ENCODE data around the gene SPATS1.

SPATS1 gene, protein sequence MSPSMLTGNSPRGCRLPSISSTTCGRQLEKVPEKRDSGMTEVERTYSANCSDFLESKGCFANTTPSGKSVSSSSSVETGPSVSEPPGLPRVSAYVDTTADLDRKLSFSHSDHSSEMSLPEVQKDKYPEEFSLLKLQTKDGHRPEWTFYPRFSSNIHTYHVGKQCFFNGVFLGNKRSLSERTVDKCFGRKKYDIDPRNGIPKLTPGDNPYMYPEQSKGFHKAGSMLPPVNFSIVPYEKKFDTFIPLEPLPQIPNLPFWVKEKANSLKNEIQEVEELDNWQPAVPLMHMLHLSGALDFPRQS

DNA sequence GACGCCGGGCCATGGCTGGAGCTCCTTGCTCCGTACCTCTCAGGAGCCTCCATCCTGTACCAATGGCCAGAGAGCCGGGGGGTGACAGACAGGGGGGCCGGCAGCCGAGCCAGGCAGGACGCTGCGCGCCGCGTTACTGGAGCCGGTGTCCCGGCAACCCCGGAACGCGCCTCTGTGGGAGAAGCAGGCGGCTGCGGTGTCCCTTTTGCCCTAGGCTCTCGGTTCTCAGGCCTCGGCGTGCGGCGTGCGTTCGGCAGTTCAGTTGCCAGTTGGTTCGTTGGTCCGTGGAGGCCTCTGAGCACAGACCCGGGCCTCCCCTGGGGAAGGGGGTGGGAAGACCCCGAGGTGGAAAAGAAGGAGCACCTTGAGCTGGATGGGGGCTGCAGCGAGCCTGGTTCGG, at the start of gene SPATS1:
SPATS1 (plus strand) TSS at position 162 of the 400 bp plus-strand sequence. CDS start 446 bp downstream, outside the sequence.
- no peak for FAIRE-seq
- no peak for DNase-seq (ENCODE audit: low spot score)

DNA sequence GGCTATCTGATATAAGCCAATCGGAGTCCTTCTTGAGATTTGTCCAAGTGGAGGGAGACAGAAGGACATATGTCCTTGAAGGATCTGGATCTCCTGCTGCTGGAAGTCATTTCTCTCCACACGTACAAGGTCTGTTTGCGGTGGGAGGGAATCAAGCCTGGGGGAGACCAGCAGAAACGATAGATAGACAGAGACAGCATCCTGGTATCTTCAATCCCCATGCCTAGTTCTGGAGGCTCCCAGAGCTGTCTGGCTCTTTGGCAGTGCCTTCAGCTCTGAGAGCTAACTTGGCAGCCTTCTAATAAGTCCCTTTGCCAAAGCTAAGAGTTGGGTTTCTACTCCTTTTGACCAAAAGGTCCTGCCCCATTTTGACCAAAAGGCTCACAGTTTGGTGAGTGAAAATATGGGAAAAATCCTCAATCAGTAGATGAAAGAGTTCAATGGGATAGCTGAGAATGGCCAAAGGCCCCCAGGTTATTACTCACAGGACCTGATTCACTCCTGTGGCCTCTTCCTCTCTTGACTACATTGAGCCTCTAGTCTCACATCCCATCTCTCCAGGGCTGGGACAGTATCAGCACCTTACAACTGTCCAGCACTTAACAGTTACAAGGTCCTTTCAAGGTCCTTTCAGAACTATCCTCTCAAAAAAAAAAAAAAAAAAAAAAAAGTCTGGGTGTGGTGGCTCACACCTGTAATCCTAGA, 49.6 kb upstream of the SPATS1 start:
- DNase-seq (ENCODE audit: low spot score), result no peak
- no peak for FAIRE-seq

DNA sequence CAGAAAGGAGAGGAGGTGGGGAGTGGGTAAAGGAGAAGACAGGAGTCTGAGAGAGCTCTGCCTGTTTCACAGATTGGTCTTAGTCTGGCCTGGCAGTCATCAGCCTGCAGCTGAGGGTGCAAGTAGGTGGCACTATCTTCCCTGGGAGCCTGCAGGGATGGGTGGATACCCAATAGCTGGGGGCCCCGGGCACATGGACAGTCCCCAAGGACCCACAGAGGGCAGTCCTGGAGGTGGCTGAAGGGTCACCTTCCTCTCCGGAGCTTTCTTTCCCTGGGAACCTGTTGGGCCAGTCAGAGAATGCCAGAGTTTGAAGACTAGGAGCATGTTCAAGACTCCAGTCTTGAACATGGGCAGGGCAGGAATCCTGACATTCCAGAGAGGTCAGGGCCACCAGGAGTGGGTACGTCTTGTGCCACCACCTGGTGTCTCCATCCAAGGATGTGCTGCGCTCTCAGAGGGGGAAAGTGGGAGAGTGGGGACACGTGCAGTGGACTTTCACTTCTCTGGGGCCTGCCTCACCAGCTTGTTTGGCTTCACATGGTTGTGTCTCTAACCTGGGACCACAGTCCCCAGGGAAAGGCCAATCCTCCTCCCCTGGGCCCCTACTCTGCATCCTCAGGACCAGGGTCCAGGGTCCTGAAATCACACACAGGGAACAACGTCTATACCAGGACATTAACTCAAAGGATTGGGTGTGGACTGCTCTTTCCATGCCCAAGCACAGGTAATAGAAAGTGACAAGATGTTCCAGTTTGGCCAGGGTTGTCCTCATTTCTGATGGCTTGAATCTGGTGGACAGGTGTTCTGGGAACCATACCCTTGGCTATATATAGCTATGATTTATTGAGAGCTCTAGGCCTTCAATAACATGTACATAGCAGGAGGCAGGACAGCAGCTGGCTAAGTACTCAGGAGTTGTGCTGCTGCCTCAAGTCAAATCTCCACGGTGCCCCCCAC, 47.3 kb upstream of the SPATS1 start:
- no peak for DNase-seq (ENCODE audit: low spot score)
- no peak for FAIRE-seq

GRCh38 chr6:44297063-44298038, 45.1 kb upstream of the SPATS1 start:
- DNase-seq (ENCODE audit: low spot score) (no peak), FAIRE-seq (no peak)

GRCh38 chr6:44298055-44298803, 44.2 kb upstream of the SPATS1 start:
- DNase-seq (ENCODE audit: low spot score) (no peak), FAIRE-seq (no peak)

- FAIRE-seq, result no peak
These were observed 43.6 kb upstream of the SPATS1 start for GRCh38 chr6:44298864-44299263.

GRCh38 chr6:44300292-44300823, 42.1 kb upstream of the SPATS1 start:
- FAIRE-seq (no peak), DNase-seq (ENCODE audit: low spot score) (no peak)

More at GRCh38 chr6:44298864-44299263, 43.6 kb upstream of the SPATS1 start:
- DNase-seq (ENCODE audit: low spot score), result no peak

DNA sequence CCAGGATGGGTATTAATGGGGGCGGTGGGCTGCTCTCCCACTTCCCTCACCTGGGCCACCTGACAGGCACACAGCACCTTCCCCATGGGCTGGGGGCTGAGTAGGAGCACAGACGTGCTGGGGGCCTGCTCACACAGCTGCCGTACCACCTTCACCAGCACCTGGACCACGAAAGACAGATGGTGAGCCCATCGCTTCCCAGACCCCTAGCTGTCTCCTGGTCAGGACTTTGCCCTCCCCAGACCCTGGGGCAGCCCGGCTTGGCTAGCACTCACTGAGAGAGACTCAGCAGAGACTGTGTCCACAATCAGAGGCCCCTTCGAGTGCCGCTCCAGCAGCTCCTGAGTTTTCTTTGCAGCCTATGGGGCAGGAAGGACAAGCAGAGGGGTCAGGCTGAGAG, 41.3 kb upstream of the SPATS1 start:
- FAIRE-seq (no peak), DNase-seq (ENCODE audit: low spot score) (no peak)

GRCh38 chr6:44301782-44302564, 40.5 kb upstream of the SPATS1 start:
- FAIRE-seq, result no peak
- DNase-seq (ENCODE audit: low spot score), result no peak

GRCh38 chr6:44302856-44303255, 39.6 kb upstream of the SPATS1 start:
- no peak for DNase-seq (ENCODE audit: low spot score)
- FAIRE-seq, result no peak

DNA sequence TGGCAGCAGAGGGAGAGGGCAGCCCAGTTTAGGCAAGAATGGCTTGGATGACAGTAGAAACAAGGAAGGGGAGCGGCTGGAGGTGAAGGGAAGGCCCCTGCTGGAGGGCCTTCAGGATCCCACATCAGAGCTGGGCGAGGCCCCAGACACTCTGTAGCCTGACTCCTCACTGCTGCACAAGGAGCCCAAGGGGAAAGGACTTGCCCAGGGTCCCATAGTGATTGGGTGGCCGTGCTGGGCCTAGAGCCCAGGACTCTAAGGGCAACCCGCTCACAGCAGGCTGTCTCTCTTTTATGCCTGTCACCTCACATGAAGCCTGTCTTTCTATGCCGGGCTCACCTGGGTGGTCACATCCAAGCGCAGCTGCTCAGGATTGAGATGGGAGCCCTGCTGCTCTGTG, 38.6 kb upstream of the SPATS1 start:
- DNase-seq (ENCODE audit: low spot score) (no peak), FAIRE-seq (no peak)

GRCh38 chr6:44304282-44305199, 37.9 kb upstream of the SPATS1 start:
- DNase-seq (ENCODE audit: low spot score) (no peak), FAIRE-seq (no peak)

DNA sequence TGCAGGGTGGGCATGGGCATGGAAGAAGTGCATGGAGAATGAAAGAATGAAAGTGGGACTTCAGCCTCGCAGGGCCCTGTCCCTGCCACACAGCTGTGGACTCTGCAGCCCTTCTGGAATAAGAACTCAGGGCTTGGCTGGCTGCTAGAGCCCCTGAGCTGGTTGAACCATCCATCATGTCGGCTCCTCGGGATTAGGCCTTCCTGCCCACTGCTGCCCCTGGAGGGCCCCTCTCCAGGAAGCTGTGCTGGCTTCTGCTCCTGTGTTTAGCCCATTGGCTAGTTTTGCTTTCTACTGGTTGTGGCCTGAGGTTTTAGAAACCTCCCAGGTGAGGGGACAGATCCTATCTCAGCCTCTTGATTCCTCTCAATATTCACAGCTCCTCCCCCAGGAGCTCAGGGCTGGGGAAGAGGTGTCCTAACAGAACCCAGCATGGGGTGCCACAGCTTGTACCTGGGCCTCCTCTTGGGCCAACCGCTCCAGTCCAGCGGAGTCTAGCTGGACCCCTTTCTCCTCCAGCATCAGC, 37.2 kb upstream of the SPATS1 start:
- no peak for DNase-seq (ENCODE audit: low spot score)
- no peak for FAIRE-seq

GRCh38 chr6:44306710-44307109, 35.7 kb upstream of the SPATS1 start:
- FAIRE-seq, result no peak
- no peak for DNase-seq (ENCODE audit: low spot score)

DNA sequence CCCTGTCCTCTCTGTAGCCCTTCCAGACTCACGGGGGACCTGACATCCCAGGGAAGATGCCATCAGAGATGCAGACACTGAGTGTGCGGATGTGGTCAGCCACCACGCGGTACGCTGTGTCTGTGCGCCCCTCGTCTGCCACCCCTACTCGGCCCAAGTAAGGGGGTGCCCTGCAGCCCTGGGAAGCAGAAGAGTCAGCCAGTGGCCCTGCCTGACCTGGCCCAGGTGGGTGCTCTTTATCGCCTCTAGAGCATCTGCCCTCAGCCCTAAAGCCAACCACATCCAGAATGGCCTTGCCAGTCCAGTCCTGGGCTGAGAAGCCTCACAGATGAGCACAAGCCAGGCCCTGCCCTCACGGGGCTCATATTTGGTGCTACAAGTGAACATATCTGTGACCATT, 35.2 kb upstream of the SPATS1 start:
- no peak for FAIRE-seq
- DNase-seq (ENCODE audit: low spot score), result no peak

GRCh38 chr6:44309092-44309491, 33.4 kb upstream of the SPATS1 start:
- no peak for FAIRE-seq
- DNase-seq (ENCODE audit: low spot score), result peak; percentile 11

- DNase-seq (ENCODE audit: low spot score) (no peak), FAIRE-seq (no peak)
These were observed 32.8 kb upstream of the SPATS1 start for GRCh38 chr6:44309631-44310030.

- no peak for FAIRE-seq
- DNase-seq (ENCODE audit: low spot score), result no peak
These were observed 32.2 kb upstream of the SPATS1 start for GRCh38 chr6:44310241-44310640.
